ENCODE measurements around the gene KIRREL3. TPM values are rescaled to one million over a fixed set of nuclear protein-coding genes. Genes with fewer than 3 reads are reported as not detected.
"Not testable (repeated sequence)": the region's sequence is repeated elsewhere in the genome, so short reads cannot be mapped to it uniquely, and the experiment has no call there.

The KIRREL3 gene
- total RNA-seq, 2 donors from 2014 or later = 0.28 TPM; not detected in 1

DNA sequence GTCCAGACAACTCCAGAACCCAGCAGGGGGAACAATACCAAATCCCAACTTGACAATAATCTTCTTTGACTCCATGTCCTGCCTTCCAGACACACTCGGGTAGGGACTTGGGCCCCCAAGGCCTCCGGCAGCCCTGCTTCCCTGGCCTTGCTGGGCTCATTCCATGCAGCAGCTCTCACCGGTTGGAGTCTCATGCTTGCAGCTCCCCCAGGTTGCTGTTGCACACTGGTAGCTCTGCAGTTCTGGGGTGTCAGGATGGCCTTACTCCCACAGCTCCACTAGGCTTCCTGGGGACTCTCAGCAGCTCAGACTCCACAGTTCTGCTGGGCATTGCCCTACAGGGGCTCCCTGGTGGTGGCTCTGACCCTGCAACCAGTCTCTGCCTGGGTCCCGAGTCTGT is 602.3 kb downstream of the KIRREL3 start:
- no peaks in the 10 kb centered on the region for H3K27me3 ChIP-seq (replicated peaks; ENCODE audit: insufficient read depth)
- no peak overlapping the region for H3K27ac ChIP-seq
- no peak for TF ChIP-seq POLR2A (IDR thresholded peaks at IDR 0.05)
- TF ChIP-seq POLR2AphosphoS5 (IDR thresholded peaks at IDR 0.05) = no peak
- TF ChIP-seq, protein P1, sequence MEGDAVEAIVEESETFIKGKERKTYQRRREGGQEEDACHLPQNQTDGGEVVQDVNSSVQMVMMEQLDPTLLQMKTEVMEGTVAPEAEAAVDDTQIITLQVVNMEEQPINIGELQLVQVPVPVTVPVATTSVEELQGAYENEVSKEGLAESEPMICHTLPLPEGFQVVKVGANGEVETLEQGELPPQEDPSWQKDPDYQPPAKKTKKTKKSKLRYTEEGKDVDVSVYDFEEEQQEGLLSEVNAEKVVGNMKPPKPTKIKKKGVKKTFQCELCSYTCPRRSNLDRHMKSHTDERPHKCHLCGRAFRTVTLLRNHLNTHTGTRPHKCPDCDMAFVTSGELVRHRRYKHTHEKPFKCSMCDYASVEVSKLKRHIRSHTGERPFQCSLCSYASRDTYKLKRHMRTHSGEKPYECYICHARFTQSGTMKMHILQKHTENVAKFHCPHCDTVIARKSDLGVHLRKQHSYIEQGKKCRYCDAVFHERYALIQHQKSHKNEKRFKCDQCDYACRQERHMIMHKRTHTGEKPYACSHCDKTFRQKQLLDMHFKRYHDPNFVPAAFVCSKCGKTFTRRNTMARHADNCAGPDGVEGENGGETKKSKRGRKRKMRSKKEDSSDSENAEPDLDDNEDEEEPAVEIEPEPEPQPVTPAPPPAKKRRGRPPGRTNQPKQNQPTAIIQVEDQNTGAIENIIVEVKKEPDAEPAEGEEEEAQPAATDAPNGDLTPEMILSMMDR (IDR thresholded peaks at IDR 0.05) = no peak
- H3K4me3 ChIP-seq = no peak overlapping the region
- intact Hi-C loops (cut with DNase I) = no loop called here
- WGBS = 93% methylated on average over 4 of the region's 4 CpGs
- no peaks in the 10 kb centered on the region for H3K36me3 ChIP-seq
- H3K9me3 ChIP-seq = no peaks in the 10 kb centered on the region
- DNase-seq (ENCODE audit: low spot score) = no peak
- no peaks in the 10 kb centered on the region for H3K4me1 ChIP-seq (replicated peaks)

DNA sequence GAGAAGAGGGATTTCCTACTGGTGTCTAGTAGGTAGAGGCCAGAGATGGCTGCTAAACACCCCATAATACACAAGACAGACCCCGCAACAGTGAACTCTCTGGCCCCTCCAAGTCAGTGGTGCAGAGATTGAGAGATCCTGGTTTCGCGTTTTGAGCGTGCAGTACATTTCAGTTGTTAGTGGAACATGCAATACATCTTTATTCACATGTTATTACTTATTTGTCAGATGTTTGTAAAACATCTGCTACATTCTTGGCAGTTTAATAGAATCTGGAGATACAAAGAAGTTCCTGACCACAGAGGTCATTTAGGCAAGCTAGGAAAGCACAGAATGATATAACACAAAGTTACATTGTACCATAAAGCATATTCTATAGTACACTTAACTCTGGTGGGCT is 603.6 kb downstream of the KIRREL3 start:
- intact Hi-C loops (cut with DNase I) = no loop called here
- Histone ChIP-seq H3K36me3 (no peaks in the 10 kb centered on the region), H3K4me1 (replicated peaks) (no peaks in the 10 kb centered on the region), H3K9me3 (no peaks in the 10 kb centered on the region), H3K27me3 (replicated peaks; ENCODE audit: insufficient read depth) (no peaks in the 10 kb centered on the region), H3K4me3 (no peak overlapping the region), H3K27ac (no peak overlapping the region)
- no peak for DNase-seq (ENCODE audit: low spot score)
- WGBS = 82% methylated on average over 4 of the region's 4 CpGs
- TF ChIP-seq POLR2A (IDR thresholded peaks at IDR 0.05) = no peak
- TF ChIP-seq, protein P1 (IDR thresholded peaks at IDR 0.05) = no peak

DNA sequence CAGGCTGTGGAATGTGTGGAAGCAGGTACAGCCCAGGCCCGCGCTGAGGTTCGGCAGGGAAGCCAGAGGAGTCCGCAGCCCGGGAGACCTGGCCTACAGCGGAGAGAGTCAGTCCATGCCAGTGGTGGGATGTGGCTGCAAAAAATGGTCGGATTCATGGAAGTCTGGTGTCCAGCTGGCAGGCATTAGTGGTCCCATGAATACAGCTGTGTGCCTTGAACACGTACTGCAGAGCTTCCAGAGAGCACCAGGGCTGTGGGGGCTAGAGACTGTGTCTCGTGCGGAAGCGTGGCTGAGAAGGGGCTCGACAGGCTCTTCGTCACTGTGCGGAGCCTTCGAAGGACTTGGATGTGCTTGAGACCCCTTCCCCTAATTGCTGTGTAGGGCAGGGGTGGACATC is 604.3 kb downstream of the KIRREL3 start:
- intact Hi-C loops (cut with DNase I); H3K4me1 ChIP-seq (replicated peaks); H3K4me3 ChIP-seq; H3K9me3 ChIP-seq; H3K27ac ChIP-seq; H3K36me3 ChIP-seq; H3K27me3 ChIP-seq (replicated peaks; ENCODE audit: insufficient read depth); DNase-seq (ENCODE audit: low spot score): not testable (repeated sequence)
- WGBS = 92% methylated on average over 15 of the region's 15 CpGs

DNA sequence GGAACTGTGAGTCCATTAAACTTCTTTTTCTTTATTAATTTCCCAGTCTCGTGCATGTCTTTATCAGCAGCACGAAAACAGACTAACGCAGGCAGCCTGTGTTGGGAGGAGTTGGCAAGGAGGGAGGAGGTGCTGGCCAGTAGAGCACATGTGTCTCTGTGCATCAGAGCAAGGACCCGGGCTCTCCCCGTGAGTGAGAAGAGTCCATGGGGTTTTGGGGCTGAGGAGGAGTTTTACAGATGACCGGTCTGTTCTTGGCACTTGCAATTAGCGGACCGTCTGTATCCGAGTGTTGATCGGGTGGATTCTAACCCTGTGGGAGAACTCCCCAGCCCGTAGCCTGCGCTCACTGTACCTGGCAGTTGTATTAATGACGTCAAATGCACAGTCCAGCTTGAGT is 604.8 kb downstream of the KIRREL3 start:
- H3K27ac ChIP-seq; intact Hi-C loops (cut with DNase I); H3K9me3 ChIP-seq; H3K4me3 ChIP-seq; H3K36me3 ChIP-seq; H3K27me3 ChIP-seq (replicated peaks; ENCODE audit: insufficient read depth); H3K4me1 ChIP-seq (replicated peaks); DNase-seq (ENCODE audit: low spot score): not testable (repeated sequence)
- 80% methylated on average over 10 of the region's 13 CpGs for WGBS

DNA sequence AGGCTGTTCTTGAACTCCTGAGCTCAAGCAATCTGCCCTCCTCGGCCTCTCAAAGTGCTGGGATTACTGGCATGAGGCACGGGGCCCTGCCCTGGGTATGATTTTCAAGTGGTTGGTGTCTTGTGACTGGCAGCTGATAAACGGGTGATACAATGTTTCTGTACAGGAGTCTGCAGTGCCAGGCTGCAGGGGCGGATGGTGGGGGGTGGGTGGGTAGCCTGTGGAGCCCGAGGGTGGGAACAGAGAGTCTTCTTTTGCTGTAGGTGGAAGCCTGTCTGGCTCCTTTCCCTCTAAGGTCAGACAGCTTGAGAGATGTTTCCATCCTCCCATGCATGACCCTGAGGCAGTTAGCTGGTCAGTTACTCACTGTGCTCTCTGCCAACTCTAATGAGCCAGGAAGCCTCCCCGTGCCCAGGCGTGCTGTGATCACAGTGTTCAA is 605.9 kb downstream of the KIRREL3 start:
- DNase-seq (ENCODE audit: low spot score); H3K27me3 ChIP-seq (replicated peaks; ENCODE audit: insufficient read depth); H3K4me3 ChIP-seq; H3K36me3 ChIP-seq; H3K27ac ChIP-seq; H3K4me1 ChIP-seq (replicated peaks); intact Hi-C loops (cut with DNase I); H3K9me3 ChIP-seq: not testable (repeated sequence)
- 67% methylated on average over 5 of the region's 7 CpGs for WGBS

DNA sequence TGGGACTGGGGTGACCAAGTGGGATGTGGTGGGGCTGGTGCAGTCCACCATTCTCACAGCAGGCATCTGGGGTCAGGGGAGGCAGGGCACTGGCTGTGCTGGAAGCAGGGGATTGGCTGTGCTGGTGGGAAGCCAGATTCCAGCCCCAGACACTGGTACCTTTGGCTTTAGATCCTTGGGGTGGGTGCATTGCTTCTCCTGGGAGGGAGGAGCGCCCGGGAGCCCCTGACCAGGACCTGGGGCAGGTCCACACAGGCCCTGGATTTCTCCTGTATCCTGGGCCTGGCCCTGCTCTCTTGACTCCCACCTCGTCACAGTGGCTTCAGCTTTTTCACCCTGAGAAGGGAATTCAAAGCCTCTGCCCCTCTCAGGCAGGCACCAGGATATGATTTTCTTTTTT is 606.5 kb downstream of the KIRREL3 start:
- Histone ChIP-seq H3K27ac (no peak overlapping the region), H3K4me1 (replicated peaks) (no peaks in the 10 kb centered on the region), H3K4me3 (no peak overlapping the region), H3K27me3 (replicated peaks; ENCODE audit: insufficient read depth) (no peaks in the 10 kb centered on the region), H3K9me3 (no peaks in the 10 kb centered on the region), H3K36me3 (no peaks in the 10 kb centered on the region)
- no peak for TF ChIP-seq POLR2A (IDR thresholded peaks at IDR 0.05)
- TF ChIP-seq, protein P1 (IDR thresholded peaks at IDR 0.05) = no peak
- no peak for TF ChIP-seq POLR2AphosphoS5 (IDR thresholded peaks at IDR 0.05)
- 70% methylated on average over 3 of the region's 3 CpGs for WGBS
- DNase-seq (ENCODE audit: low spot score) = no peak
- intact Hi-C loops (cut with DNase I) = no loop called here

Data from prostate gland (tissue), 2 donors.